AG04449 (cell line): ENCODE results near the gene TPPP2.
A peak's percentile ranks its signal among the peaks of the same experiment; 100 is the strongest.
"Not testable (repeated sequence)": the region's sequence is repeated elsewhere in the genome, so short reads cannot be mapped to it uniquely, and the experiment has no call there.

Experiments
- CTCF ChIA-PET: fragments of 350-600 bp; formaldehyde crosslinking; extraction: SDS; loops from one replicate; lab custom pipeline; 2021; ENCODE audit warnings: antibody characterized with exemption; lab: Yijun Ruan, JAX
- POLR2A ChIA-PET: fragments of 400-600, 350-600 bp; formaldehyde crosslinking; extraction: SDS; loops from one replicate; lab custom pipeline; 2020; ENCODE audit warnings: antibody characterized with exemption, inconsistent platforms; lab: Yijun Ruan, JAX
- DNase-seq: peaks from one replicate; pipeline ENCODE4 v3.0.0-alpha.2; 2010; ENCODE audit warnings: low read depth, low spot score
- H3K4me3 ChIP-seq: 2 replicates; pipeline ENCODE4 v1.5.1; 2011; ENCODE audit warnings: low read depth, mild to moderate bottlenecking, control low read depth, low read length
- CTCF ChIP-seq: IDR thresholded peaks from one replicate; pipeline ENCODE4 v1.5.1; 2011; ENCODE audit warnings: mild to moderate bottlenecking, moderate library complexity, low read length, control low read depth, inconsistent platforms; ENCODE audit not compliant: insufficient read depth; ENCODE audit errors: missing control alignments

TPPP2 gene

GRCh38 chr14:21038441-21039422 is 8.7 kb downstream of the TPPP2 start:
- no peak for DNase-seq
- CTCF ChIA-PET: interaction anchor here (1.3 to 7.0 kb wide), 15 partner anchors 8 to 343 kb away, joined by 3 to 287 read pairs (median 11); partner anchors contain the start of genes NDRG2 and TPPP2
- H3K4me3 ChIP-seq: no peak overlapping the region
- no peak for TF ChIP-seq CTCF
- POLR2A ChIA-PET: no interaction called here

GRCh38 chr14:21039585-21040369 is 9.8 kb downstream of the TPPP2 start:
- peak; percentile 56 for TF ChIP-seq CTCF
- peak; percentile 29 for DNase-seq
- H3K4me3 ChIP-seq: no peak overlapping the region
- ChIA-PET POLR2A (interaction anchor here (0.9 to 1.4 kb wide), 2 partner anchors 25 to 68 kb away, joined by 3 read pairs; no protein-coding TSS in a partner anchor), CTCF (interaction anchor here (0.5 to 7.0 kb wide), 33 partner anchors 8 to 417 kb away, joined by 3 to 287 read pairs (median 6); partner anchors contain the start of genes METTL17, NDRG2, RNASE8 and SLC39A2)

- TF ChIP-seq CTCF: no peak
- H3K4me3 ChIP-seq: no peak overlapping the region
- CTCF ChIA-PET: interaction anchor here (0.6 to 7.0 kb wide), 32 partner anchors 10 to 416 kb away, joined by 3 to 287 read pairs (median 6); partner anchors contain the start of genes METTL17, NDRG2, RNASE8 and SLC39A2
- DNase-seq: no peak
- POLR2A ChIA-PET: interaction anchor here (0.6 to 1.4 kb wide), 3 partner anchors 26 to 68 kb away, joined by 3 read pairs; no protein-coding TSS in a partner anchor
Observed at GRCh38 chr14:21040370-21040925, 10.4 kb downstream of the TPPP2 start.

GRCh38 chr14:21040941-21041340 is 10.9 kb downstream of the TPPP2 start:
- DNase-seq, H3K4me3 ChIP-seq: not testable (repeated sequence)
- POLR2A ChIA-PET: interaction anchor here (0.6 kb wide), 1 partner anchor 46 kb away, joined by 3 read pairs; no protein-coding TSS in a partner anchor
- CTCF ChIA-PET: interaction anchor here (0.7 to 7.0 kb wide), 23 partner anchors 9 to 348 kb away, joined by 3 to 287 read pairs (median 9); partner anchors contain the start of genes METTL17, NDRG2, RNASE8 and TPPP2

GRCh38 chr14:21041676-21042433 is 11.8 kb downstream of the TPPP2 start, which contains the start of gene RNASE7:
RNASE7 (plus strand) TSS chr14:21042362; CDS start chr14:21042993, 631 bp downstream.
- DNase-seq: no peak
- POLR2A ChIA-PET: no interaction called here
- no peak for TF ChIP-seq CTCF

More at GRCh38 chr14:21041676-21042433, 11.8 kb downstream of the TPPP2 start, which contains the start of gene RNASE7:
- CTCF ChIA-PET: interaction anchor here (0.6 to 7.0 kb wide), 13 partner anchors 11 to 346 kb away, joined by 3 to 287 read pairs (median 23); partner anchors contain the start of genes RNASE8 and TPPP2
- H3K4me3 ChIP-seq: no peak within 1 kb of the TSS
